ENCODE data around the gene A4GNT.
A peak's percentile ranks its signal among the peaks of the same experiment; 100 is the strongest.
"Not testable (repeated sequence)": the region's sequence is repeated elsewhere in the genome, so short reads cannot be mapped to it uniquely, and the experiment has no call there.

A4GNT gene

GRCh38 chr3:138118612-138119422, 13.4 kb downstream of the A4GNT start:
- DNase-seq, result peak; percentile 56

- peak; percentile 45 for DNase-seq
Observed at GRCh38 chr3:138114988-138115971, 16.9 kb downstream of the A4GNT start, which contains the start of gene DZIP1L. TSS of gene DZIP1L (minus strand) at chr3:138115608. CDS start at chr3:138103971, 11,637 bp downstream.

- DNase-seq, result no peak
Observed at GRCh38 chr3:138114431-138114918, 17.7 kb downstream of the A4GNT start.

- DNase-seq, result peak; percentile 33
Observed at GRCh38 chr3:138113326-138113725, 18.9 kb downstream of the A4GNT start.

GRCh38 chr3:138112362-138112761, 19.8 kb downstream of the A4GNT start:
- DNase-seq, result no peak

GRCh38 chr3:138105598-138105997, 26.6 kb downstream of the A4GNT start:
- DNase-seq, result no peak

- DNase-seq, result no peak
Observed at GRCh38 chr3:138103466-138103865, 28.7 kb downstream of the A4GNT start.

GRCh38 chr3:138101351-138101940, 30.7 kb downstream of the A4GNT start:
- not testable (repeated sequence) for DNase-seq

- DNase-seq, result no peak
Observed at GRCh38 chr3:138099417-138099816, 32.8 kb downstream of the A4GNT start.

- DNase-seq, result no peak
Observed at GRCh38 chr3:138097192-138098172, 34.7 kb downstream of the A4GNT start.

GRCh38 chr3:138093721-138094120, 38.5 kb downstream of the A4GNT start:
- DNase-seq, result no peak

- DNase-seq, result no peak
Observed at GRCh38 chr3:138092023-138092422, 40.2 kb downstream of the A4GNT start.

GRCh38 chr3:138089091-138089490, 43.1 kb downstream of the A4GNT start:
- no peak for DNase-seq

- not testable (repeated sequence) for DNase-seq
Observed at GRCh38 chr3:138085745-138086144, 46.4 kb downstream of the A4GNT start.

- no peak for DNase-seq
Observed at GRCh38 chr3:138084196-138084595, 48.0 kb downstream of the A4GNT start.

- DNase-seq, result no peak
Observed at GRCh38 chr3:138082992-138083386, 49.2 kb downstream of the A4GNT start.

- peak; percentile 87 for DNase-seq
Observed at GRCh38 chr3:138082085-138082991, 49.9 kb downstream of the A4GNT start.

GRCh38 chr3:138081371-138082084, 50.7 kb downstream of the A4GNT start:
- DNase-seq, result no peak

GRCh38 chr3:138079901-138080300, 52.3 kb downstream of the A4GNT start:
- no peak for DNase-seq

GRCh38 chr3:138078901-138079344, 53.3 kb downstream of the A4GNT start:
- DNase-seq, result no peak

Data from NCI-H510A treated with DMSO at 0.1 percent for 48 hours (cell line).